ENCODE data around the gene GARIN5A. TPM values are rescaled to one million over a fixed set of nuclear protein-coding genes. Genes with fewer than 3 reads are reported as not detected.
A peak's percentile ranks its signal among the peaks of the same experiment; 100 is the strongest.

GARIN5A gene
- polyA plus RNA-seq, 1 donor (not counting 4 experiments of a cell fraction or from before 2014, with no cell fraction given) = 0.37 TPM

DNA sequence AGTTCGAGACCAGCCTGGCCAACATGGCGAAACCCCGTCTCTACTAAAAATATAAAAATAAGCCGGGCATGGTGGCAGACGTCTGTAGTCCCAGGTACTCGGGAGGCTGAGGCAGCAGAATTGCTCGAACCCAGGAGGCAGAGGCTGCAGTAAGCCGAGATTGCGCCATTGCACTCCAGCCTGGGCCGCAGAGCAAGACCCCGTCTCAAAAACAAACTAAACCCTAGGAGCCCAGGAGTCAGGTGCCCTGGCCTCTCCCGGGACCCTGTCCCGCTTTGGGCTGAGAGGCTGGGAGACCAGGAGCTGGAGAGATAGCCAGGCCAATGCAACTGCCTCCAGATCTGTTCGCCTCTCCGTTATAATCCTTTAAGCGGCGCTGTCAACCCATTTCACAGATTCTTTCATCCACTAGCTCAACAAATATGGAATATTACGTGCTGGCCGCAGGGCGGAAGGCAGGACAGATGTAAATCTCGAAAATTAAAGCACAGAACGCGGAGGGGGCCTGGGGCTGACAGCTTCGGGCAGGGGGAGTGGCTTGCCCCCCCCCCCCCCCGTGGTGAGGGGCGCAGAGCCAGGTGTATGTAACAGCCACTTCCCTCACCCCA is 49.2 kb downstream of the GARIN5A start:
- no peak for FAIRE-seq
- H3K9me3 ChIP-seq (ENCODE audit: control insufficient read depth, low read depth, low read length) = no peaks in the 10 kb centered on the region
- H3K27ac ChIP-seq (ENCODE audit: control insufficient read depth, insufficient read depth, low read length) = no peak overlapping the region
- H3K4me2 ChIP-seq (ENCODE audit: control insufficient read depth, extremely low read depth, insufficient read depth, low read depth, low read length) = peak overlapping the region; percentile 66
- peak overlapping the region; percentile 72 for H2AFZ ChIP-seq (ENCODE audit: control insufficient read depth, low read length)
- DNase-seq (ENCODE audit: low read depth, low spot score) = no peak
- peaks cover 3% of the 10 kb centered on the region for H3K27me3 ChIP-seq (ENCODE audit: control insufficient read depth, extremely low read depth, insufficient read depth, low read length)
- no peaks in the 10 kb centered on the region for H3K36me3 ChIP-seq (ENCODE audit: control insufficient read depth in 2 of 2, extremely low read depth in 1 of 2, insufficient read depth in 2 of 2, low read length in 2 of 2)
- no peaks in the 10 kb centered on the region for H3K9me1 ChIP-seq (ENCODE audit: control insufficient read depth, extremely low read depth, insufficient read depth, low read length)
- no peaks in the 10 kb centered on the region for H4K20me1 ChIP-seq (ENCODE audit: control insufficient read depth, extremely low read depth, insufficient read depth, low read length)
- H3K4me1 ChIP-seq (ENCODE audit: control insufficient read depth, extremely low read depth, insufficient read depth, low read length) = peaks cover 9% of the 10 kb centered on the region
- no peak overlapping the region for H3K9ac ChIP-seq (ENCODE audit: control insufficient read depth, extremely low read depth, insufficient read depth, low read length)
- no peaks in the 10 kb centered on the region for H3K79me2 ChIP-seq (ENCODE audit: control insufficient read depth, insufficient read depth, low read length)
- TF ChIP-seq, protein P1, sequence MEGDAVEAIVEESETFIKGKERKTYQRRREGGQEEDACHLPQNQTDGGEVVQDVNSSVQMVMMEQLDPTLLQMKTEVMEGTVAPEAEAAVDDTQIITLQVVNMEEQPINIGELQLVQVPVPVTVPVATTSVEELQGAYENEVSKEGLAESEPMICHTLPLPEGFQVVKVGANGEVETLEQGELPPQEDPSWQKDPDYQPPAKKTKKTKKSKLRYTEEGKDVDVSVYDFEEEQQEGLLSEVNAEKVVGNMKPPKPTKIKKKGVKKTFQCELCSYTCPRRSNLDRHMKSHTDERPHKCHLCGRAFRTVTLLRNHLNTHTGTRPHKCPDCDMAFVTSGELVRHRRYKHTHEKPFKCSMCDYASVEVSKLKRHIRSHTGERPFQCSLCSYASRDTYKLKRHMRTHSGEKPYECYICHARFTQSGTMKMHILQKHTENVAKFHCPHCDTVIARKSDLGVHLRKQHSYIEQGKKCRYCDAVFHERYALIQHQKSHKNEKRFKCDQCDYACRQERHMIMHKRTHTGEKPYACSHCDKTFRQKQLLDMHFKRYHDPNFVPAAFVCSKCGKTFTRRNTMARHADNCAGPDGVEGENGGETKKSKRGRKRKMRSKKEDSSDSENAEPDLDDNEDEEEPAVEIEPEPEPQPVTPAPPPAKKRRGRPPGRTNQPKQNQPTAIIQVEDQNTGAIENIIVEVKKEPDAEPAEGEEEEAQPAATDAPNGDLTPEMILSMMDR (optimal IDR thresholded peaks at IDR 0.05 in 1 of 3, IDR thresholded peaks at IDR 0.05 in 1 of 3, conservative IDR thresholded peaks at IDR 0.05 in 1 of 3; ENCODE audit: extremely low read depth in 1 of 3, insufficient read depth in 2 of 3, low read length in 3 of 3) = no peak
- TF ChIP-seq EZH2 (IDR thresholded peaks at IDR 0.05; ENCODE audit: low read length) = no peak
- dilution Hi-C loops (cut with MboI; ENCODE audit: extremely low pct_ligation_motif_present, low sequenced_read_pairs) = no loop called here
- H3K4me3 ChIP-seq (ENCODE audit: control insufficient read depth in 2 of 3, extremely low read depth in 1 of 3, insufficient read depth in 2 of 3, low read depth in 1 of 3, low read length in 3 of 3) = peak overlapping the region in 2 of 3 experiments; percentile 18 to 32

DNA sequence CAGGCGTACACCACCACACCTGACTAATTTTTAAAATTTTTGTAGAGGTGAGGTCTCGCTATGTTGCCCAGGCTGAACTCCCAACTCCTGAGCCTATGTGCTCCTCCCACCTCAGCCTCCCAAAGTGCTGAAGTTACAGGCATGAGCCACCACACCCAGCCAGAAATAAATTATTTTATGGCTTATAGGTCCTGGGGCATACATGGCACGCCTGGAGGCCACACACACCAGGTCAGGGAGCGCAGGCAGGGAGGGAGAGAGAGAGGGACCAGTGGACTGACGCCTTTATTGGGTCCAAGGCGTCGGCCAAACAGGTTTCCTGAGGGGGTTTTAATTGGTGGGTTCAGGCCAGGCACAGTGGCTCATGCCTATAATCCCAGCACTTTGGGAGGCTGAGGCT is 51.1 kb downstream of the GARIN5A start:
- H3K4me3 ChIP-seq (ENCODE audit: control insufficient read depth in 2 of 3, extremely low read depth in 1 of 3, insufficient read depth in 2 of 3, low read depth in 1 of 3, low read length in 3 of 3) = no peak overlapping the region
- no peak for DNase-seq (ENCODE audit: low read depth, low spot score)
- H3K79me2 ChIP-seq (ENCODE audit: control insufficient read depth, insufficient read depth, low read length) = no peaks in the 10 kb centered on the region
- H3K4me1 ChIP-seq (ENCODE audit: control insufficient read depth, extremely low read depth, insufficient read depth, low read length) = no peaks in the 10 kb centered on the region
- no peaks in the 10 kb centered on the region for H3K9me1 ChIP-seq (ENCODE audit: control insufficient read depth, extremely low read depth, insufficient read depth, low read length)
- dilution Hi-C loops (cut with MboI; ENCODE audit: extremely low pct_ligation_motif_present, low sequenced_read_pairs) = no loop called here
- TF ChIP-seq, protein P1 (optimal IDR thresholded peaks at IDR 0.05 in 1 of 3, IDR thresholded peaks at IDR 0.05 in 1 of 3, conservative IDR thresholded peaks at IDR 0.05 in 1 of 3; ENCODE audit: extremely low read depth in 1 of 3, insufficient read depth in 2 of 3, low read length in 3 of 3) = no peak
- no peak for TF ChIP-seq EZH2 (IDR thresholded peaks at IDR 0.05; ENCODE audit: low read length)
- no peak overlapping the region for H3K4me2 ChIP-seq (ENCODE audit: control insufficient read depth, extremely low read depth, insufficient read depth, low read depth, low read length)
- H2AFZ ChIP-seq (ENCODE audit: control insufficient read depth, low read length) = no peak overlapping the region
- no peak for FAIRE-seq
- H4K20me1 ChIP-seq (ENCODE audit: control insufficient read depth, extremely low read depth, insufficient read depth, low read length) = no peaks in the 10 kb centered on the region
- H3K27ac ChIP-seq (ENCODE audit: control insufficient read depth, insufficient read depth, low read length) = no peak overlapping the region
- H3K36me3 ChIP-seq (ENCODE audit: control insufficient read depth in 2 of 2, extremely low read depth in 1 of 2, insufficient read depth in 2 of 2, low read length in 2 of 2) = no peaks in the 10 kb centered on the region
- H3K9ac ChIP-seq (ENCODE audit: control insufficient read depth, extremely low read depth, insufficient read depth, low read length) = no peak overlapping the region
- no peaks in the 10 kb centered on the region for H3K27me3 ChIP-seq (ENCODE audit: control insufficient read depth, extremely low read depth, insufficient read depth, low read length)
- no peaks in the 10 kb centered on the region for H3K9me3 ChIP-seq (ENCODE audit: control insufficient read depth, low read depth, low read length)
